IMR-90 (cell line): Measurements from ENCODE around the gene CFAP157. TPM values are rescaled to one million over a fixed set of nuclear protein-coding genes. Genes with fewer than 3 reads are reported as not detected.

Experiments used
- ATAC-seq: fragments of 200-7000 bp; cut with Tn5 transposase; 2 replicates; pipeline ENCODE4 v1.9.1; 2020; ENCODE audit warnings: low read depth, mild to moderate bottlenecking, moderate library complexity
- BruUV-seq: library from RNA; stranded (reverse); fragments of 400-500 nt; replicated peaks from 2 replicates; lab custom pipeline; 2021; lab: Mats Ljungman, UMichigan
- CTCF ChIA-PET: fragments of 300-600 bp; formaldehyde crosslinking; extraction: SDS; loops from one replicate; lab custom pipeline; 2021; ENCODE audit warnings: antibody characterized with exemption; lab: Yijun Ruan, JAX
- POLR2A ChIA-PET: fragments of 300-600 bp; sonication (Branson Sonifier 250); formaldehyde crosslinking; loops from one replicate; lab custom pipeline; 2022; ENCODE audit warnings: antibody characterized with exemption; ENCODE audit not compliant: unreplicated experiment; lab: Charles Lee
- DNase-seq: peaks from one replicate; pipeline ENCODE4 v3.0.0; 2013
- H2AFZ ChIP-seq: replicated peaks from 2 replicates; pipeline ENCODE3; 2013; ENCODE audit warnings: low read length, mild to moderate bottlenecking; ENCODE audit not compliant: poor library complexity
- H2AK5ac ChIP-seq: 2 replicates; pipeline ENCODE4 v1.6.1; 2013; ENCODE audit warnings: low read depth, low read length, inconsistent platforms
- H2AK9ac ChIP-seq: replicated peaks from 2 replicates; pipeline ENCODE3; 2013; ENCODE audit warnings: mild to moderate bottlenecking, low read depth, low read length, moderate library complexity; ENCODE audit not compliant: poor library complexity
- H2BK120ac ChIP-seq: 2 replicates; pipeline ENCODE4 v1.6.1; 2013; ENCODE audit warnings: low read depth, low read length, inconsistent platforms
- H2BK15ac ChIP-seq: 3 replicates; pipeline ENCODE4 v1.6.1; 2013; ENCODE audit warnings: low read depth, low read length, inconsistent platforms
- H2BK20ac ChIP-seq: 2 replicates; pipeline ENCODE4 v1.6.1; 2013; ENCODE audit warnings: low read depth, mild to moderate bottlenecking, inconsistent platforms, low read length, moderate library complexity
- H2BK5ac ChIP-seq: 2 replicates; pipeline ENCODE4 v1.6.1; 2013; ENCODE audit warnings: mild to moderate bottlenecking, low read depth, low read length, inconsistent platforms; ENCODE audit not compliant: poor library complexity, severe bottlenecking
- H3K14ac ChIP-seq: replicated peaks from 2 replicates; pipeline ENCODE4 v1.6.1; 2013; ENCODE audit warnings: low read depth, low read length, inconsistent platforms
- H3K18ac ChIP-seq: 2 replicates; pipeline ENCODE4 v1.6.1; 2013; ENCODE audit warnings: low read depth, low read length, control low read depth
- H3K23ac ChIP-seq: 2 replicates; pipeline ENCODE4 v1.6.1; 2013; ENCODE audit warnings: low read depth, low read length, inconsistent platforms
- H3K27ac ChIP-seq: 2 replicates; pipeline ENCODE4 v1.5.1; 2013; ENCODE audit warnings: mild to moderate bottlenecking, control low read depth, low read length; ENCODE audit not compliant: insufficient read depth
- H3K27me3 ChIP-seq: 2 replicates; pipeline ENCODE4 v1.6.1; 2013; ENCODE audit warnings: low read length; ENCODE audit not compliant: control insufficient read depth, insufficient read depth
- H3K36me3 ChIP-seq: 2 replicates; pipeline ENCODE4 v1.6.1; 2013; ENCODE audit warnings: low read length, mixed read lengths; ENCODE audit not compliant: control insufficient read depth, insufficient read depth
- H3K4ac ChIP-seq: 2 replicates; pipeline ENCODE4 v1.6.1; 2013; ENCODE audit warnings: low read depth, low read length, inconsistent platforms
- H3K4me1 ChIP-seq: 2 replicates; pipeline ENCODE4 v1.6.1; 2013; ENCODE audit warnings: low read length, mixed read lengths; ENCODE audit not compliant: control insufficient read depth, insufficient read depth
- H3K4me2 ChIP-seq: 2 replicates; pipeline ENCODE4 v1.6.1; 2013; ENCODE audit warnings: low read depth, mild to moderate bottlenecking, control low read depth, low read length, moderate library complexity
- H3K4me3 ChIP-seq: 2 replicates; pipeline ENCODE4 v1.5.1; 2013; ENCODE audit warnings: low read depth, mild to moderate bottlenecking, control low read depth, low read length, moderate library complexity; ENCODE audit not compliant: insufficient read depth
- H3K56ac ChIP-seq: 2 replicates; pipeline ENCODE4 v1.6.1; 2013; ENCODE audit warnings: low read length, inconsistent platforms; ENCODE audit not compliant: insufficient read depth; ENCODE audit errors: extremely low read depth
- H3K79me1 ChIP-seq, 2 experiments: 2 replicates each; pipeline ENCODE4 v1.6.1; 2013; ENCODE audit warnings: low read length in 2 of 2, inconsistent platforms in 1 of 2, low read depth in 1 of 2
- H3K9ac ChIP-seq: 2 replicates; pipeline ENCODE4 v1.6.1; 2013; ENCODE audit warnings: low read depth, low read length, control low read depth
- H3K9me1 ChIP-seq: 2 replicates; pipeline ENCODE4 v1.6.1; 2013; ENCODE audit warnings: low read length, inconsistent platforms; ENCODE audit not compliant: insufficient read depth
- H3K9me3 ChIP-seq: 2 replicates; pipeline ENCODE4 v1.6.1; 2013; ENCODE audit warnings: low read length; ENCODE audit not compliant: control insufficient read depth, insufficient read depth
- H4K20me1 ChIP-seq: 2 replicates; pipeline ENCODE4 v1.6.1; 2013; ENCODE audit warnings: low read length, inconsistent platforms; ENCODE audit not compliant: insufficient read depth
- H4K5ac ChIP-seq: 2 replicates; pipeline ENCODE4 v1.6.1; 2013; ENCODE audit warnings: mild to moderate bottlenecking, low read depth, low read length, control low read depth
- H4K8ac ChIP-seq, 2 experiments: 2 replicates each; pipeline ENCODE4 v1.6.1; 2013; ENCODE audit warnings: low read depth in 2 of 2, low read length in 2 of 2, control low read depth in 1 of 2, inconsistent platforms in 1 of 2
- H4K91ac ChIP-seq: 2 replicates; pipeline ENCODE4 v1.6.1; 2013; ENCODE audit warnings: low read depth, low read length, inconsistent platforms; ENCODE audit not compliant: insufficient read depth
- BHLHE40 ChIP-seq: fragments of 150-350 bp; IDR thresholded peaks from 2 replicates; pipeline ENCODE4 v1.6.1; 2016; ENCODE audit warnings: mild to moderate bottlenecking, low read depth, low read length
- CHD1 ChIP-seq: IDR thresholded peaks from 2 replicates; pipeline ENCODE4 v1.6.1; 2012; ENCODE audit warnings: low read depth, low read length, improper control_type of control experiment
- ELK1 ChIP-seq: fragments of 150-350 bp; IDR thresholded peaks from 2 replicates; pipeline ENCODE4 v1.6.1; 2016; ENCODE audit warnings: low read depth, mild to moderate bottlenecking, low read length, moderate library complexity, borderline replicate concordance
- MAZ ChIP-seq: IDR thresholded peaks from 2 replicates; pipeline ENCODE4 v1.6.1; 2012; ENCODE audit warnings: low read depth, mild to moderate bottlenecking, low read length, improper control_type of control experiment, moderate library complexity, borderline replicate concordance
- POLR2A ChIP-seq: IDR thresholded peaks from 2 replicates; pipeline ENCODE4 v1.6.1; 2012; ENCODE audit warnings: mild to moderate bottlenecking, low read depth, low read length
- RCOR1 ChIP-seq: IDR thresholded peaks from 2 replicates; pipeline ENCODE4 v1.6.1; 2012; ENCODE audit warnings: mild to moderate bottlenecking, low read length, improper control_type of control experiment; ENCODE audit not compliant: insufficient replicate concordance
- SMC3 ChIP-seq: fragments of 150-350 bp; IDR thresholded peaks from 2 replicates; pipeline ENCODE4 v1.6.1; 2016; ENCODE audit warnings: low read depth, mild to moderate bottlenecking, antibody characterized with exemption, low read length, moderate library complexity
- WGBS, 2 experiments: methylation state at CpG; one replicate each; pipeline versions ENCODE4 v1.1.5 to v1.1.7; 2013; ENCODE audit warnings: missing lambda C conversion rate in 2 of 2; ENCODE audit not compliant: insufficient read length in 1 of 2; ENCODE audit errors: extremely low coverage in 2 of 2; 5-methylcytosine and 5-hydroxymethylcytosine counted together
- dilution Hi-C: fragments of 300-500 bp; cut with HindIII; formaldehyde crosslinking; loops from one replicate; pipeline ENCODE4 v1.14.3; 2018; ENCODE audit warnings: low sequenced_read_pairs; ENCODE audit not compliant: unreplicated experiment
- in situ Hi-C: fragments of 300-500 bp; cut with MboI; formaldehyde crosslinking; loops from 3 replicates; pipeline ENCODE4 v1.14.3; 2019; ENCODE audit warnings: low sequenced_read_pairs, inconsistent platforms, mixed read lengths
- intact Hi-C: fragments of 100-400 bp; cut with micrococcal nuclease; formaldehyde crosslinking; loops from 2 replicates; pipeline ENCODE4 v1.10.0; 2022
- polyA plus RNA-seq, 3 experiments: library from polyadenylated mRNA; depleted of rRNA; stranded (reverse); fragments of >200 nt; gene quantifications; 2 replicates each; pipeline ENCODE4 v1.2.3, GENCODE V29; 2012; ENCODE audit warnings: low replicate concordance in 1 of 3
- total RNA-seq: library from RNA; depleted of rRNA; stranded (reverse); fragments of >200 nt; gene quantifications from 2 replicates; pipeline ENCODE4 v1.2.3, GENCODE V29; 2012
- TF ChIP-seq, protein P1 (sequence below): conservative IDR thresholded peaks from 2 replicates; pipeline ENCODE4 v1.5.1; 2012; ENCODE audit warnings: mild to moderate bottlenecking, low read depth, low read length, improper control_type of control experiment

CFAP157 gene
- total and polyA plus RNA-seq, 2 of the 4 experiments (the other 2 are of a cell fraction): not detected

- Histone ChIP-seq H3K14ac (no peak overlapping the region), H2BK5ac (no peak overlapping the region), H3K4me3 (no peak overlapping the region), H2BK20ac (no peak overlapping the region), H2AFZ (no peak overlapping the region), H4K8ac (no peak overlapping the region), H2BK15ac (no peak overlapping the region), H3K18ac (no peak overlapping the region), H4K20me1 (no peaks in the 10 kb centered on the region), H3K27ac (no peak overlapping the region), H4K91ac (no peak overlapping the region), H2AK5ac (no peak overlapping the region), H3K36me3 (peaks cover 44% of the 10 kb centered on the region), H3K23ac (no peak overlapping the region), H4K5ac (no peak overlapping the region), H3K4me1 (no peaks in the 10 kb centered on the region), H2BK120ac (no peak overlapping the region), H3K4me2 (no peak overlapping the region), H3K4ac (no peak overlapping the region), H3K9me1 (peaks cover 3% of the 10 kb centered on the region; the same call in 1 of the 2 replicates), H3K56ac (no peak overlapping the region), H3K9ac (no peak overlapping the region), H2AK9ac (no peak overlapping the region), H3K79me1 (no peaks in the 10 kb centered on the region), H3K9me3 (no peaks in the 10 kb centered on the region), H3K27me3 (no peaks in the 10 kb centered on the region)
- ChIA-PET POLR2A (no interaction called here), CTCF (no interaction called here)
- no peak for ATAC-seq
- no peak for DNase-seq
- no CpG with 5 or more reads among the region's 7 CpGs for WGBS, 2 experiments
- intact Hi-C loops (no loop called here), in situ Hi-C loops (no loop called here), dilution Hi-C loops (no loop called here)
- no peak for TF ChIP-seq ELK1
- no peak for TF ChIP-seq SMC3
- TF ChIP-seq CHD1: no peak
- TF ChIP-seq POLR2A: no peak
- TF ChIP-seq RCOR1: no peak
- TF ChIP-seq, protein P1, sequence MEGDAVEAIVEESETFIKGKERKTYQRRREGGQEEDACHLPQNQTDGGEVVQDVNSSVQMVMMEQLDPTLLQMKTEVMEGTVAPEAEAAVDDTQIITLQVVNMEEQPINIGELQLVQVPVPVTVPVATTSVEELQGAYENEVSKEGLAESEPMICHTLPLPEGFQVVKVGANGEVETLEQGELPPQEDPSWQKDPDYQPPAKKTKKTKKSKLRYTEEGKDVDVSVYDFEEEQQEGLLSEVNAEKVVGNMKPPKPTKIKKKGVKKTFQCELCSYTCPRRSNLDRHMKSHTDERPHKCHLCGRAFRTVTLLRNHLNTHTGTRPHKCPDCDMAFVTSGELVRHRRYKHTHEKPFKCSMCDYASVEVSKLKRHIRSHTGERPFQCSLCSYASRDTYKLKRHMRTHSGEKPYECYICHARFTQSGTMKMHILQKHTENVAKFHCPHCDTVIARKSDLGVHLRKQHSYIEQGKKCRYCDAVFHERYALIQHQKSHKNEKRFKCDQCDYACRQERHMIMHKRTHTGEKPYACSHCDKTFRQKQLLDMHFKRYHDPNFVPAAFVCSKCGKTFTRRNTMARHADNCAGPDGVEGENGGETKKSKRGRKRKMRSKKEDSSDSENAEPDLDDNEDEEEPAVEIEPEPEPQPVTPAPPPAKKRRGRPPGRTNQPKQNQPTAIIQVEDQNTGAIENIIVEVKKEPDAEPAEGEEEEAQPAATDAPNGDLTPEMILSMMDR: no peak
- no peak for TF ChIP-seq MAZ
- no peak for TF ChIP-seq BHLHE40
- no TSS peak for BruUV-seq
Measured at GRCh38 chr9:127673234-127673633, 33.6 kb upstream of the CFAP157 start.
